ENCODE results near the gene MX1. TPM values are rescaled to one million over a fixed set of nuclear protein-coding genes. Genes with fewer than 3 reads are reported as not detected.

MX1 gene
- total RNA-seq, 1 experiment from 2014 or later = 2.0 TPM

- Histone ChIP-seq H3K4me1 (ENCODE audit: control insufficient read depth in 1 of 2, insufficient read depth in 2 of 2, low read length in 2 of 2) (peaks cover 0 to 3% of the 10 kb centered on the region in 2 experiments; a peak in 2 of 4 replicates), H3K36me3 (ENCODE audit: control insufficient read depth in 1 of 2, insufficient read depth in 2 of 2, low read length in 2 of 2) (no peaks in the 10 kb centered on the region), H3K9me3 (ENCODE audit: control insufficient read depth in 1 of 2, insufficient read depth in 1 of 2, low read depth in 1 of 2, low read length in 2 of 2) (no peaks in the 10 kb centered on the region), H4K20me1 (ENCODE audit: insufficient read depth) (no peaks in the 10 kb centered on the region), H3K4me2 (ENCODE audit: low read length) (no peak overlapping the region), H3K79me2 (ENCODE audit: insufficient read depth, low read length) (no peaks in the 10 kb centered on the region), H3K4me3 (replicated peaks in 1 of 2; ENCODE audit: low read depth in 1 of 2, low read length in 2 of 2) (no peak overlapping the region), H3K9ac (ENCODE audit: low read length) (no peak overlapping the region), H3K9me2 (ENCODE audit: insufficient read depth) (no peaks in the 10 kb centered on the region), H3K27me3 (ENCODE audit: insufficient read depth, low read length) (peaks cover 29% of the 10 kb centered on the region), H3K27ac (ENCODE audit: low read depth, low read length) (no peak overlapping the region), H2AFZ (ENCODE audit: low read depth, low read length, poor library complexity, severe bottlenecking) (no peak overlapping the region)
- ChIA-PET POLR2A (no interaction called here), RAD21 (ENCODE audit: low non-redundant PET in 1 of 2, low total read pairs in 2 of 2, uncharacterized antibody in 2 of 2, unreplicated experiment in 2 of 2) (no interaction called here), CTCF (no interaction called here)
- no TSS peak for BruUV-seq (replicated peaks)
- no peak for ATAC-seq
- intact Hi-C loops (cut with micrococcal nuclease) = no loop called here
- TF ChIP-seq MAX (IDR thresholded peaks at IDR 0.05) (no peak), ELF1 (IDR thresholded peaks at IDR 0.05; ENCODE audit: borderline replicate concordance, low read depth) (no peak), SP1 (IDR thresholded peaks at IDR 0.05; ENCODE audit: low read depth) (no peak), EGR1 (IDR thresholded peaks at IDR 0.05; ENCODE audit: low read depth) (no peak), POLR2AphosphoS5 (IDR thresholded peaks at IDR 0.05; ENCODE audit: low read depth, low read length) (no peak), ZNF274 (IDR thresholded peaks at IDR 0.05; ENCODE audit: low read depth, low read length) (no peak), CTCF (IDR thresholded peaks at IDR 0.05 in 2 of 3, conservative IDR thresholded peaks at IDR 0.05 in 1 of 3; ENCODE audit: borderline replicate concordance in 1 of 3, insufficient read depth in 1 of 3, low read depth in 2 of 3, low read length in 2 of 3) (no peak), JUND (IDR thresholded peaks at IDR 0.05) (no peak), EZH2 (IDR thresholded peaks at IDR 0.05) (no peak)
- no peak for DNase-seq (ENCODE audit: low read depth, low spot score)
Observed at GRCh38 chr21:41406340-41406739, 19.7 kb upstream of the MX1 start.
